H9 (cell line): ENCODE data around the gene POU2F3. TPM values are rescaled to one million over a fixed set of nuclear protein-coding genes. Genes with fewer than 3 reads are reported as not detected.

Source experiments
- DNase-seq: peaks from one replicate; pipeline ENCODE4 v3.0.0-alpha.2; 2017
- H2AFZ ChIP-seq: one replicate; pipeline ENCODE4 v1.6.1; 2013; ENCODE audit warnings: mild to moderate bottlenecking, low read length, control low read depth, moderate library complexity
- H2AK5ac ChIP-seq: 2 replicates; pipeline ENCODE4 v1.6.1; 2013; ENCODE audit warnings: low read length, control low read depth, mixed read lengths; ENCODE audit not compliant: insufficient read length
- H2BK120ac ChIP-seq: one replicate; pipeline ENCODE4 v1.6.1; 2013; ENCODE audit warnings: low read depth, mild to moderate bottlenecking, low read length, control low read depth, inconsistent platforms; ENCODE audit not compliant: poor library complexity, severe bottlenecking
- H2BK12ac ChIP-seq: 2 replicates; pipeline ENCODE4 v1.6.1; 2013; ENCODE audit warnings: low read length, control low read depth, mixed read lengths, low read depth; ENCODE audit not compliant: insufficient read length
- H2BK15ac ChIP-seq: 2 replicates; pipeline ENCODE4 v1.6.1; 2013; ENCODE audit warnings: low read depth, low read length, control low read depth
- H2BK20ac ChIP-seq: one replicate; pipeline ENCODE4 v1.6.1; 2013; ENCODE audit warnings: low read depth, mild to moderate bottlenecking, low read length, control low read depth, inconsistent platforms; ENCODE audit not compliant: poor library complexity, severe bottlenecking
- H2BK5ac ChIP-seq: 2 replicates; pipeline ENCODE4 v1.6.1; 2013; ENCODE audit warnings: low read length, control low read depth, mixed read lengths; ENCODE audit not compliant: insufficient read length
- H3K14ac ChIP-seq: 2 replicates; pipeline ENCODE4 v1.6.1; 2013; ENCODE audit warnings: low read length, control low read depth; ENCODE audit not compliant: insufficient read depth
- H3K18ac ChIP-seq: 2 replicates; pipeline ENCODE4 v1.6.1; 2013; ENCODE audit warnings: low read depth, mild to moderate bottlenecking, mixed read lengths, low read length, control low read depth; ENCODE audit not compliant: insufficient read length
- H3K23ac ChIP-seq: 2 replicates; pipeline ENCODE4 v1.6.1; 2013; ENCODE audit warnings: low read length, control low read depth, mixed read lengths, low read depth; ENCODE audit not compliant: insufficient read length
- H3K23me2 ChIP-seq: 2 replicates; pipeline ENCODE4 v1.6.1; 2013; ENCODE audit warnings: low read depth, mild to moderate bottlenecking, mixed read lengths, low read length, control low read depth; ENCODE audit not compliant: insufficient read length, poor library complexity, severe bottlenecking
- H3K27ac ChIP-seq: 2 replicates; pipeline ENCODE4 v1.5.1; 2013; ENCODE audit warnings: low read length, control low read depth, mixed read lengths, low read depth; ENCODE audit not compliant: insufficient read length
- H3K27me3 ChIP-seq: 2 replicates; pipeline ENCODE4 v1.6.1; 2013; ENCODE audit warnings: low read length, control low read depth, inconsistent platforms; ENCODE audit not compliant: insufficient read depth
- H3K4ac ChIP-seq: 2 replicates; pipeline ENCODE4 v1.6.1; 2013; ENCODE audit warnings: low read depth, mild to moderate bottlenecking, control low read depth, inconsistent platforms, low read length, moderate library complexity
- H3K4me1 ChIP-seq: 2 replicates; pipeline ENCODE4 v1.6.1; 2013; ENCODE audit warnings: low read length, control low read depth, inconsistent platforms; ENCODE audit not compliant: insufficient read depth
- H3K4me2 ChIP-seq: 2 replicates; pipeline ENCODE4 v1.6.1; 2013; ENCODE audit warnings: low read length, control low read depth, mixed read lengths; ENCODE audit not compliant: insufficient read length, insufficient read depth
- H3K56ac ChIP-seq: 2 replicates; pipeline ENCODE4 v1.6.1; 2013; ENCODE audit warnings: low read depth, mild to moderate bottlenecking, mixed read lengths, low read length, control low read depth; ENCODE audit not compliant: insufficient read length
- H3K79me1 ChIP-seq: 2 replicates; pipeline ENCODE4 v1.6.1; 2013; ENCODE audit warnings: low read depth, mild to moderate bottlenecking, moderate library complexity, low read length, control low read depth, inconsistent platforms; ENCODE audit not compliant: insufficient read depth, poor library complexity, severe bottlenecking
- H3K79me2 ChIP-seq: 2 replicates; pipeline ENCODE4 v1.6.1; 2013; ENCODE audit warnings: low read length, control low read depth, inconsistent platforms; ENCODE audit not compliant: insufficient read depth
- H3K9ac ChIP-seq: 2 replicates; pipeline ENCODE4 v1.6.1; 2013; ENCODE audit warnings: low read length, control low read depth, mixed read lengths; ENCODE audit not compliant: insufficient read length; ENCODE audit errors: extremely low read depth
- H3K9me3 ChIP-seq: one replicate; pipeline ENCODE4 v1.6.1; 2013; ENCODE audit warnings: low read depth, low read length, inconsistent platforms; ENCODE audit not compliant: control insufficient read depth
- H3T11ph ChIP-seq: one replicate; pipeline ENCODE4 v1.6.1; 2013; ENCODE audit warnings: mild to moderate bottlenecking, low read length, control low read depth, inconsistent platforms
- H4K20me1 ChIP-seq: one replicate; pipeline ENCODE4 v1.6.1; 2013; ENCODE audit not compliant: control insufficient read depth, insufficient read length, insufficient read depth
- H4K5ac ChIP-seq: 2 replicates; pipeline ENCODE4 v1.6.1; 2013; ENCODE audit warnings: low read depth, mild to moderate bottlenecking, mixed read lengths, low read length, control low read depth; ENCODE audit not compliant: insufficient read length
- H4K8ac ChIP-seq: replicated peaks from 2 replicates; pipeline ENCODE4 v1.6.1; 2013; ENCODE audit warnings: low read length, control low read depth, mixed read lengths, low read depth; ENCODE audit not compliant: insufficient read length
- H4K91ac ChIP-seq: 2 replicates; pipeline ENCODE4 v1.6.1; 2013; ENCODE audit warnings: low read depth, mild to moderate bottlenecking, moderate library complexity, mixed read lengths, low read length, control low read depth; ENCODE audit not compliant: insufficient read length
- H3K27ac Mint-ChIP-seq, 3 experiments: 2 replicates in 2 of 3; 3 replicates in 1 of 3; pipeline ENCODE4 v1.8.0; 2020 to 2021; ENCODE audit warnings: mixed read lengths in 3 of 3, mild to moderate bottlenecking in 1 of 3, moderate library complexity in 1 of 3
- H3K27me3 Mint-ChIP-seq: 2 replicates; pipeline ENCODE4 v1.8.0; 2021; ENCODE audit warnings: low read depth, mild to moderate bottlenecking, moderate library complexity, mixed read lengths
- H3K36me3 Mint-ChIP-seq, 3 experiments: 2 replicates in 2 of 3; 3 replicates in 1 of 3; pipeline ENCODE4 v1.8.0; 2020 to 2021; ENCODE audit warnings: low read depth in 3 of 3, mixed read lengths in 3 of 3; ENCODE audit not compliant: insufficient read depth in 1 of 3
- H3K4me1 Mint-ChIP-seq, 2 experiments: 2 replicates each; pipeline ENCODE4 v1.8.0; 2020; ENCODE audit warnings: mixed read lengths in 2 of 2
- H3K4me3 Mint-ChIP-seq, 2 experiments: 2 replicates in 1 of 2; 3 replicates in 1 of 2; pipeline ENCODE4 v1.8.0; 2020 to 2021; ENCODE audit warnings: mild to moderate bottlenecking in 2 of 2, mixed read lengths in 2 of 2, moderate library complexity in 1 of 2
- H3K9me3 Mint-ChIP-seq, 2 experiments: 2 replicates in 1 of 2; 3 replicates in 1 of 2; pipeline ENCODE4 v1.8.0; 2020; ENCODE audit warnings: mild to moderate bottlenecking in 2 of 2, mixed read lengths in 2 of 2, moderate library complexity in 1 of 2
- WGBS: extraction: QIAGEN DNeasy Blood & Tissue Kit; methylation state at CpG from one replicate; pipeline ENCODE4 v1.1.7; 2013; ENCODE audit warnings: missing lambda C conversion rate, low lambda C conversion rate, mixed read lengths; ENCODE audit not compliant: insufficient read length; ENCODE audit errors: extremely low coverage; 5-methylcytosine and 5-hydroxymethylcytosine counted together
- total RNA-seq: library from RNA; stranded (reverse); gene quantifications from 2 replicates; pipeline ENCODE4 v1.2.1, GENCODE V29; 2021
- TF ChIP-seq, protein P1 (sequence below): fragments of 200-600 bp; sonication (generic); conservative IDR thresholded peaks from 3 replicates; pipeline ENCODE4 v1.8.0; 2021; ENCODE audit warnings: antibody characterized with exemption, mild to moderate bottlenecking

The POU2F3 gene
- total RNA-seq, 1 experiment from 2014 or later, result 1.1 TPM

DNA sequence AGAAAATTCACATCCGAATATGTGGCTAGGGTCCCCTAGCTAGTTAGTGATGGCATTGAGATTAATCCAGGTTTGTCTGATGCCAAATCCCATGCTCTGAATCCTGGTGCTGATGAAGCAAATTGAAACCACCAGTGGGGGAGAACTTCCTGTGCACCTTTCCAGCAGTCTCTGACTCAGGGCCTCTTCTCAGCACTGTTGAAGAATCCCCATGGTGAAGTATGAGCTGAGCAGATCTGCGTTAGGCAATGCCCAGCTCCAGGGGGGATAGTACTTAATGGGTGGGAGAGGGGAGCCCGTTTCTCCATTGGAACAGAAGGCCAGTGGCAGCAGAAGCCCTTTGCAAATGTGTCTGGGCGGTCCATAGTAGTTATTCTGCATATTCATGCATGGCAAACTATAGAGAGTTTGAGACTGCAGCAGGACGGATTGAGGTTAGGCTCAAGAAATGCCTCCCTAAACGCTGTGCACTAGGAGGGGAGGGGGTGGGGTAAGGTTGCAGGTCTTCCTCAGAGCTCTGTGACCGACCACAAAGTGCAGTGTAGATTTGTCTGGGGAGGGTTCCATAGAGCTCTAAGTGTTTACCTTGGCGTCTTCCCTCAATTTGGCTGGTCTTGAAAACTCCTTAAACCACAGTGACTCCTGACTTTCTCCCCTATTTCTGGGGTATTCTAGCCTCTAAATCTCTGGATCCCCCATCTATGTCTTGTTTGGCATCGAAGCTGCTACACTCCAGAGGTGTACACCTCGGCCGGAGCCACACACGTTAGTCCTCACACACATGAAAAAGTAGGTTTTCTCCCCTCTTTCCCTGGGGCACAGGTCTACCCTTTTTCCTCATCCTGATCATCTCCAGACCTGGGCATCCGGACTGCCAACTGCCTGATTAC is 4.8 kb downstream of the POU2F3 start:
- Histone ChIP-seq H3K23me2 (peaks cover 6% of the 10 kb centered on the region), H3T11ph (no peak overlapping the region), H2BK5ac (no peak overlapping the region), H3K14ac (no peak overlapping the region), H4K91ac (no peak overlapping the region), H2AFZ (no peak overlapping the region), H2AK5ac (no peak overlapping the region), H3K4ac (no peak overlapping the region), H2BK20ac (no peak overlapping the region), H3K27me3 (no peaks in the 10 kb centered on the region; the same call in 1 of the 2 replicates), H3K9ac (no peak overlapping the region), H3K18ac (no peak overlapping the region), H3K27ac (no peak overlapping the region), H4K5ac (no peak overlapping the region), H3K23ac (no peak overlapping the region), H3K79me1 (no peaks in the 10 kb centered on the region), H3K4me2 (no peak overlapping the region), H3K56ac (no peak overlapping the region), H4K20me1 (no peaks in the 10 kb centered on the region), H3K79me2 (no peaks in the 10 kb centered on the region), H3K4me1 (peaks cover 6% of the 10 kb centered on the region; the same call in 1 of the 2 replicates), H3K9me3 (no peaks in the 10 kb centered on the region), H2BK120ac (no peak overlapping the region), H2BK12ac (no peak overlapping the region), H4K8ac (no peak overlapping the region), H2BK15ac (no peak overlapping the region)
- peaks cover 71% of the 10 kb centered on the region for H3K27me3 Mint-ChIP-seq
- no peak overlapping the region for H3K4me3 Mint-ChIP-seq
- no peaks in the 10 kb centered on the region for H3K9me3 Mint-ChIP-seq
- TF ChIP-seq, protein P1, sequence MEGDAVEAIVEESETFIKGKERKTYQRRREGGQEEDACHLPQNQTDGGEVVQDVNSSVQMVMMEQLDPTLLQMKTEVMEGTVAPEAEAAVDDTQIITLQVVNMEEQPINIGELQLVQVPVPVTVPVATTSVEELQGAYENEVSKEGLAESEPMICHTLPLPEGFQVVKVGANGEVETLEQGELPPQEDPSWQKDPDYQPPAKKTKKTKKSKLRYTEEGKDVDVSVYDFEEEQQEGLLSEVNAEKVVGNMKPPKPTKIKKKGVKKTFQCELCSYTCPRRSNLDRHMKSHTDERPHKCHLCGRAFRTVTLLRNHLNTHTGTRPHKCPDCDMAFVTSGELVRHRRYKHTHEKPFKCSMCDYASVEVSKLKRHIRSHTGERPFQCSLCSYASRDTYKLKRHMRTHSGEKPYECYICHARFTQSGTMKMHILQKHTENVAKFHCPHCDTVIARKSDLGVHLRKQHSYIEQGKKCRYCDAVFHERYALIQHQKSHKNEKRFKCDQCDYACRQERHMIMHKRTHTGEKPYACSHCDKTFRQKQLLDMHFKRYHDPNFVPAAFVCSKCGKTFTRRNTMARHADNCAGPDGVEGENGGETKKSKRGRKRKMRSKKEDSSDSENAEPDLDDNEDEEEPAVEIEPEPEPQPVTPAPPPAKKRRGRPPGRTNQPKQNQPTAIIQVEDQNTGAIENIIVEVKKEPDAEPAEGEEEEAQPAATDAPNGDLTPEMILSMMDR, result no peak
- DNase-seq, result no peak
- H3K4me1 Mint-ChIP-seq, result peaks cover 65 to 67% of the 10 kb centered on the region in 2 experiments
- H3K36me3 Mint-ChIP-seq, result no peaks in the 10 kb centered on the region
- WGBS, result no CpG with 5 or more reads among the region's 13 CpGs
- H3K27ac Mint-ChIP-seq, result no peak overlapping the region
